ENCODE measurements around the gene CCDC89.
"Not testable (repeated sequence)": the region's sequence is repeated elsewhere in the genome, so short reads cannot be mapped to it uniquely, and the experiment has no call there.

Gene CCDC89

DNA sequence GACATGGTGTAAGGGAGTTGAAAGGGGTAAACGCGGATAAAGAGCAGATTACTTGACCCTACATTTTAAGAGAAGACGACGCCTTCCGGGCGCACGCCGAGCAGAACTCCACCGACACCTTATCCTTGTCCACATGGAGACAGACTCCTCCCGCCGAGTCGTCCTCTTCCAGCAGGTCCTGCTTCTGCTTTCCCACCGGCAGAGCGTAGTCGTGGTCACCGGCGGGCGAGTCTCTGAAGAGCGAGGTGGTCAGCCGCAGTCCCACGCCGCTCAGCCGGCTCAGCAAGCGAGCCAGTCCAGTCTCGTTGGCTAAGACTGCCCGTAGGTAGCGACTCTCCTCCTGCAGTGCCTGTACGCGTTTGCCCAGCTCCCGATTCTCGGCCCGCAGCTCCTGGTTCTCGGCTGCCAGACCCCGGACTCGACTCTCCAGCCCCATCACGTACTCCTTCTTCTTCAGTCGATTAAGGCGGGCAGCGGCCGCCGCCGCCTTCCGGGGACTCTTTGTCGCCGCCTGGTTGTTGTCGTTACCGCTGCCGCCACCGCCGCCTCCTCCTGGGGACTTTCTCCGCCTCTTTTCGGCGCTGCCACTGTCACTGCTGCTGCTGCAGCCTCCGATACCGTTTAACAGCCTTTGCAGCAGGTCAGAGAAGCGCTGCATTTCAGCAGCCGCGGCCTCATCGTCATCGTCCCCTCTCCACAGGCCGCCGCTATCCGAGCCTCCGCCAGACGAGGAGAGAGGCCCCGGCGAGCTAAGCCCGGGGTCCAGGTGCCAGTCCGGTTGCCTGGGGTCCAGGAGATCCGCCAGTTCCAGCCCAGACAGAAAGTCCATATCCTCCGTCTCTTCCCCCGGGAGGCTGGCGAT, 22.0 kb downstream of the CCDC89 start:
- peak overlapping the region; percentile 87 for H3K27ac ChIP-seq (ENCODE audit: low read length)
- no peaks in the 10 kb centered on the region for H3K27me3 ChIP-seq (ENCODE audit: control insufficient read depth, insufficient read depth, low read length)
- peaks cover 6% of the 10 kb centered on the region for H3K4me1 ChIP-seq (ENCODE audit: control insufficient read depth, low read depth, low read length)
- peak overlapping the region; percentile 99 for H3K9ac ChIP-seq (ENCODE audit: low read length)
- H3K36me3 ChIP-seq (ENCODE audit: control insufficient read depth, low read depth, low read length): peaks cover 38% of the 10 kb centered on the region
- no peaks in the 10 kb centered on the region for H3K9me3 ChIP-seq (ENCODE audit: control insufficient read depth, low read depth, low read length)
- peak overlapping the region; percentile 90 for H3K4me3 ChIP-seq (ENCODE audit: low read length)

DNA sequence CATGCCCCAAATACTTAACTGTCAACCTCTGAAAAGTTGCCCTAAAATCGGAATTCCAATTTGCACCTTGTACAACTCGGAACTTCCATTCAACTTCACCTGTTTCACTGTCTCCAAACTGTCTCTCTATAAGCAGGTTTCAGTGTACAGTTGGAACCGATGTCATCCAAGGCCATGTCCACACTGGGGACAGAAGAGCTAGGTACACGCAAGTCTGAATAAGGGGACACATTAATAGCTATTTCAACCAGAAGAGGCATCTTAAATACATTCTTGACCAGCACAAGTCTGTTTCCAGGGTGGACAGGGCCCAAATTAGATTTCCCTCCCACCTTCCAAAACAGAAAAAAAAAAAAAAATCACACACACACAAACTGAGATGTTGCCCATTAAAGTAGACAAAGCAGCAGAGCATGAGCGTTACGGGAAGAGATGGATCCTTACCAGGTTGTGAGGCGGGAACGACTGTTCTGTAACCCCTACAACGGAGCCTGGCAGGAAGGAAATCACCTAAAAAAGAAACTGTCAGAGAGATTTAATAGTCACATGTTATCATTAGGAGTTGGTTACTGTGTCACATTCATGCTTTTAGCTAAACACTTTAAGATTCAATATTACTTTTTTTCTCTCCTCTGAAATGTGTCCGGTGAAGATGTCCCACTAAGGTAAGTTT, 22.8 kb downstream of the CCDC89 start:
- H3K36me3 ChIP-seq (ENCODE audit: control insufficient read depth, low read depth, low read length): peaks cover 45% of the 10 kb centered on the region
- H3K27me3 ChIP-seq (ENCODE audit: control insufficient read depth, insufficient read depth, low read length): no peaks in the 10 kb centered on the region
- peak overlapping the region; percentile 90 for H3K4me3 ChIP-seq (ENCODE audit: low read length)
- peak overlapping the region; percentile 99 for H3K9ac ChIP-seq (ENCODE audit: low read length)
- no peak overlapping the region for H3K27ac ChIP-seq (ENCODE audit: low read length)
- H3K4me1 ChIP-seq (ENCODE audit: control insufficient read depth, low read depth, low read length): peaks cover 6% of the 10 kb centered on the region
- no peaks in the 10 kb centered on the region for H3K9me3 ChIP-seq (ENCODE audit: control insufficient read depth, low read depth, low read length)

DNA sequence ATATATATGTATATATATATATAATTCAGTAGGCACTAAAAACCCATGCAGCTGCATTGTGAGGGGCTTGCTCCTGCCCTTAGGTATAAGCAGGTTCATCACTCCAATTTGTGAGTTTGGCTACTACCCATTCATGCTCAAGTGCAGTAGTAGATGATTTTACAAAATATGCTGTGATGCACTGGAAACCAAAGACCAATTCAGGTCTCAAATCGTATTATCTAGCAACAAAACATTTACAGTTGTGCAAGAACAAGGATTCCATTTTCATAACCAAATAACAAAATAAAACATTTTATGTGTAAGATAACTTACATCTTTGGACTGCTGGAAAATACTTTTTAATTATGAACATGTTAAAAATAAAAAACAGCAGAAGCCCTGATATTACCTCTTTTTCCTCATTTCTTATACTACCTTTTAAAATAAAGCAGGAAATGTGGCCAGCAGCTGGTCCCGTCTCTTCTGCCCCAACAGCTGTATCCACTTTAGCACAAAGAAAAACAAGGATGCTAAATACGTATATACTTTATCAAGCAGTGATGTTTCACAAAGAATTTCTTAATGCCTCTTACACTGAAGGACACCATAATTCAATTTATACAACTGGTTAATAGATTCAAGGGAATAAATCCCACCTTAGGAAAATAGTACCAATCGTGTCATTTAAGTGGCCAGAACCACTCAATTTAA, 23.9 kb downstream of the CCDC89 start:
- Histone ChIP-seq H3K9ac (ENCODE audit: low read length) (peak overlapping the region; percentile 99), H3K27me3 (ENCODE audit: control insufficient read depth, insufficient read depth, low read length) (no peaks in the 10 kb centered on the region), H3K4me1 (ENCODE audit: control insufficient read depth, low read depth, low read length) (peaks cover 6% of the 10 kb centered on the region), H3K36me3 (ENCODE audit: control insufficient read depth, low read depth, low read length) (peaks cover 56% of the 10 kb centered on the region), H3K4me3 (ENCODE audit: low read length) (peak overlapping the region; percentile 90), H3K9me3 (ENCODE audit: control insufficient read depth, low read depth, low read length) (no peaks in the 10 kb centered on the region), H3K27ac (ENCODE audit: low read length) (no peak overlapping the region)

DNA sequence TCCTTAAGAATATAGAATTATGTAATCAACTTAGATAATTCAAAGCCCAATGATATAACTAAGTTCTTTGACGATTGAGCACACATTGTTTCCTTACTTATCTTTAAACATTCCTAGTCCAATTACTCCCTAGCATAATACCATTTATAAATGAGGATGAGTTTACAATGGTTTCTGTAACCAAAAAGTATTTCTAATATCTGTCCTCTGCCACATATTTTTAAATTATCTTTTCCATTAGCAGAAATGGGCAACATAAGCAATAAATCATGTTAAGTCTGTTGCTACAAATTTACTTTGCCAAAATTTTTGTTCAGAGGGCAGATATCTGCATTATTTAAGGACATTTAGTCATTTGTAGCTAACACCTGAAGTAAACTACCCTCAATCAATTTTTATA, 27.8 kb downstream of the CCDC89 start:
- H3K4me3 ChIP-seq (ENCODE audit: low read length): no peak overlapping the region
- no peaks in the 10 kb centered on the region for H3K27me3 ChIP-seq (ENCODE audit: control insufficient read depth, insufficient read depth, low read length)
- no peaks in the 10 kb centered on the region for H3K9me3 ChIP-seq (ENCODE audit: control insufficient read depth, low read depth, low read length)
- H3K36me3 ChIP-seq (ENCODE audit: control insufficient read depth, low read depth, low read length): peaks cover 74% of the 10 kb centered on the region
- no peaks in the 10 kb centered on the region for H3K4me1 ChIP-seq (ENCODE audit: control insufficient read depth, low read depth, low read length)
- H3K27ac ChIP-seq (ENCODE audit: low read length): no peak overlapping the region
- no peak overlapping the region for H3K9ac ChIP-seq (ENCODE audit: low read length)

DNA sequence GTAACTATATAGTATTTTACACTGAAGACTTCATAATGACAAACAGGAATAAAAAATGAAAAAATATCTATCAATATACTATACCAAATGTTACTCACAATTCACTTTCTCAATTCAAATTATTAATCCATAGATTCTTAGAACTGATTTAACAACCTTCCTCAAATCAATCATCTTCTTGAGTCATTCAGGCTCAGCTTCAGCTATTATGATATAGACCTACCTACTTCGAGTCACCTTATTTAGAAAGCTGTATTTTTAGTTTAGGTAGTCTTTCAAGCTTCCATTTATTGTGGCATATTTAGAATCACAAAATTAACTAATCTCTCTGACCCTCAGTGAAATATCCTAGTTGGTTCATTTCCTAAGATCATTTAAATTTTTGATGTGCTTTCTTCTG, 29.2 kb downstream of the CCDC89 start:
- Histone ChIP-seq H3K27ac (ENCODE audit: low read length) (no peak overlapping the region), H3K36me3 (ENCODE audit: control insufficient read depth, low read depth, low read length) (peaks cover 67% of the 10 kb centered on the region), H3K4me1 (ENCODE audit: control insufficient read depth, low read depth, low read length) (no peaks in the 10 kb centered on the region)

DNA sequence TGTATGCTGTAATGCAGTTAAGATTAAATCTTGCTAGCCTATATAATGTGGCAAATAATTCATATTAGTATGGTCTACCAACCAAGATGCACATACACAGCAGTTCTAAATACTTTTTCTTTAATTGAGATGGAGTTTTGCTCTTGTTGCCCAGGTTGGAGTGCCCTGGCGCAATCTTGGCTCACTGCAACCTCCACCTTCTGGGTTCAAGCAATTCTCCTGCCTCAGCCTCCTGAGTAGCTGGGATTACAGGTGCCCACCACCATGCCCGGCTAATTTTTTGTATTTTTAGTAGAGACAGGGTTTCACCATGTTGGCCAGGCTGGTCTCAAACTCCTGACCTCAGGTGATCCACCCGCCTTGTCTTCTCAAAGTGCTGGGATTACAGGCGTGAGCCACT, 31.7 kb downstream of the CCDC89 start:
- not testable (repeated sequence) for H3K4me1 ChIP-seq (ENCODE audit: control insufficient read depth, low read depth, low read length); H3K9me3 ChIP-seq (ENCODE audit: control insufficient read depth, low read depth, low read length); H3K27me3 ChIP-seq (ENCODE audit: control insufficient read depth, insufficient read depth, low read length); H3K9ac ChIP-seq (ENCODE audit: low read length); H3K27ac ChIP-seq (ENCODE audit: low read length); H3K4me3 ChIP-seq (ENCODE audit: low read length)
- peaks cover 49% of the 10 kb centered on the region for H3K36me3 ChIP-seq (ENCODE audit: control insufficient read depth, low read depth, low read length)

More for the DNA sequence above, 29.2 kb downstream of the CCDC89 start:
- no peak overlapping the region for H3K9ac ChIP-seq (ENCODE audit: low read length)
- H3K4me3 ChIP-seq (ENCODE audit: low read length): no peak overlapping the region
- no peaks in the 10 kb centered on the region for H3K9me3 ChIP-seq (ENCODE audit: control insufficient read depth, low read depth, low read length)
- H3K27me3 ChIP-seq (ENCODE audit: control insufficient read depth, insufficient read depth, low read length): no peaks in the 10 kb centered on the region

DNA sequence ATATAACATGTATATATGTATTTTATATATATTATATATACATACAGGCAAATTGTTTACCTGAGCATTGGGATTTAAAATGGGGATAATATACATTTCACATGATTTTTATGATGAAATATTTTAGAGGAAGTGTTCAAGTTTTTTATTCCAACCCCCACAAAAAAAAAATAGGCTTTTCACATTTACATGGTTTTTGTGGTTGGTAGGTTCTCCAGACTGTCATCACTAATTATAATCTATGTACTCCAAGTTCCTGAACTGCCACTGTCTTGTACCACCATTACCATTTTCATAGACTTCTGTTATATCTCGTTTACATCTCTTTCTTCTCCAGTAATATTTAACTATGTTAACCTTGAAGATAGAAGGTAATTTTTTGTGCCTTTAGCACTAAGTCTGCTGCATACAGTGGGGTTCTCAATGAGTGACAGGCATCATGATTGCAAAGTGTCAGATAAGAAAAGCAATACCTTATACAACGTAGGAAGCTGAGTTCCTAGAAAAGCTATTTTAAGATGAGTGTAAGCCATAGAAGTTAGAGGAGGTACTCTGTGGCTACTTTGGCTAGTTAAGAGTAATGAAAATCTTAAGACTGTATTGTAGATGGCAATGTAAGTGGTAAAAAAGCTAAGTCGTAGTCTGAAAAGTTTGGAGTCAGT, 33.1 kb downstream of the CCDC89 start:
- peaks cover 35% of the 10 kb centered on the region for H3K36me3 ChIP-seq (ENCODE audit: control insufficient read depth, low read depth, low read length)
- no peaks in the 10 kb centered on the region for H3K27me3 ChIP-seq (ENCODE audit: control insufficient read depth, insufficient read depth, low read length)
- peaks cover 6% of the 10 kb centered on the region for H3K4me1 ChIP-seq (ENCODE audit: control insufficient read depth, low read depth, low read length)
- H3K27ac ChIP-seq (ENCODE audit: low read length): no peak overlapping the region
- H3K4me3 ChIP-seq (ENCODE audit: low read length): no peak overlapping the region
- H3K9ac ChIP-seq (ENCODE audit: low read length): no peak overlapping the region
- no peaks in the 10 kb centered on the region for H3K9me3 ChIP-seq (ENCODE audit: control insufficient read depth, low read depth, low read length)

DNA sequence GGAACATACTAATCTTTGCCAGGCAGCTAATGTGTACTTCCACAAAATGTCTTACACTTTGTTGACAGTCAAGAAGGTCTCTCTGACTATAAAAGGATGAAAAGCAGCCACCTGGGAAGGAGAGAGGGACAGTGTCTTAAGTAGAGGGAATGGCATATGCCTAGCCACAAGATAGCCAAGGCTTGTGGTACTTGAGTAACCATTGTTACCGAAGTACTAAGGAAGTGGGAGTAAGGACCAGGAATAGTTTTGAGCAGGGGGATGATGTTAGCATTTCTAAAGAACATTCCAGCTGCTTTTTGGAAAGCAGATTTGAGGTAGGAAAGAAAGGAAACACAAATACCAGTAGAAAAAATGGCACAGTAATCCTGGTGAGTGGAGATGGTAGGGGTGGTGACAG, 34.9 kb downstream of the CCDC89 start:
- Histone ChIP-seq H3K27ac (ENCODE audit: low read length) (no peak overlapping the region), H3K4me3 (ENCODE audit: low read length) (no peak overlapping the region), H3K9me3 (ENCODE audit: control insufficient read depth, low read depth, low read length) (no peaks in the 10 kb centered on the region), H3K4me1 (ENCODE audit: control insufficient read depth, low read depth, low read length) (peaks cover 6% of the 10 kb centered on the region), H3K27me3 (ENCODE audit: control insufficient read depth, insufficient read depth, low read length) (no peaks in the 10 kb centered on the region), H3K9ac (ENCODE audit: low read length) (no peak overlapping the region), H3K36me3 (ENCODE audit: control insufficient read depth, low read depth, low read length) (peaks cover 17% of the 10 kb centered on the region)

DNA sequence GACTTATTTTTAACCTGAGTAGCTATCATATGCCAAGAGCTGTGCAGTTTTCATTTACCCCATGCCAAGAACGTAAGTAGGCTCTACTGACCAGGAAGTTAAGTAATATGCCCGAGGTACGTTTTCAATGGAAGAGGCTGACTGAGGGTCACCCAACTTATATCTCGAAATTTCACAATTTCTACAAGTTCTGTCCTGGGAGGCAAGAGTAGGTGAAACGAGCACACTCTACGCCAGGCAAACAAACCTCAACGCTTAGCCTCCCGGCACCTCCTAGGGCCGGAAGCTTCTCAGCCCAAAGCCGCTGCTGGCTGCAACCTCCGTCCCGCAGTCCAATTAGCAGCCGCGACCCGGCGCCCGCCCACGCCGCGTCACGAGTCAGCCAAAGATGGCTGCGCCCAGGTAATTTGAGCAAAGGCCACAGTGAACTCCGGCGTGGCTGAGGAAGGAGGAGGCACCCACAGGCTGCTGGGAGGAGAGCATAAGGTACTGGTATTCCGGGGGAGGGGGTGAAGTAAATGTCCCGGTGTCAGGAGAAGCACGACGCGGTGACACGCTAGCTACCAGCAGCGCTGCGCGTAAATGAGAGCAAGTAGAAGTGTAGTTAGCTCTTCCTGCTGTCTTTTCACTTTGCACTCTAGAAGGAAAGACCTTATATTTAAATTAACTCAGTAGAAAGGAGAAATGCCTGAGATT, 38.2 kb downstream of the CCDC89 start, which contains the start of gene TMEM126A:
TSS of gene TMEM126A (plus strand) at position 364 of the 696 bp plus-strand sequence. CDS start 2,289 bp downstream, outside the sequence.
- H3K9me3 ChIP-seq (ENCODE audit: control insufficient read depth, low read depth, low read length): no peaks in the 10 kb centered on the region
- H3K4me1 ChIP-seq (ENCODE audit: control insufficient read depth, low read depth, low read length): peaks cover 6% of the 10 kb centered on the region
- peaks cover 5% of the 10 kb centered on the region for H3K36me3 ChIP-seq (ENCODE audit: control insufficient read depth, low read depth, low read length)
- peak within 1 kb of the TSS; percentile 85 for H3K9ac ChIP-seq (ENCODE audit: low read length)
- H3K27ac ChIP-seq (ENCODE audit: low read length): peak within 1 kb of the TSS; percentile 92
- no peaks in the 10 kb centered on the region for H3K27me3 ChIP-seq (ENCODE audit: control insufficient read depth, insufficient read depth, low read length)
- H3K4me3 ChIP-seq (ENCODE audit: low read length): peak within 1 kb of the TSS; percentile 95

DNA sequence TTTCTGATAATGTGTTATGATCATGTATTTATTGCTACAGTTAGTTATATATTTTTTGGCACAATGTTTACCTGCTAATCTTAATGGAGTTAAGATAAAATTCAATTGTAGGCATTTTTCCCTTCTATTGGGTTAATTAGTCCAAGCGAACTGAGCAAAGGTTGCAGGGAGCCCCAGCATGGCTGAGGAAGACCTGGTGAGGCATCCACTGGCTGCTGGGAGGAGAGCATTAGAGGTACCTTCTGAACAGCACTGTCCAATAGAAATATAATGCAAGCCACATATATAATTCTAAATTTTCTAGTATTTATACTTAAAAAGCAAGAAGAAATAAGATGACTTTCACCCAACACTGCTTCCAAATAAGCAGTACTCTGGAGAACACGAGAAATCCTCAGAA, 38.9 kb downstream of the CCDC89 start:
- Histone ChIP-seq H3K9me3 (ENCODE audit: control insufficient read depth, low read depth, low read length) (no peaks in the 10 kb centered on the region), H3K4me3 (ENCODE audit: low read length) (peak overlapping the region; percentile 95), H3K36me3 (ENCODE audit: control insufficient read depth, low read depth, low read length) (peaks cover 5% of the 10 kb centered on the region), H3K27me3 (ENCODE audit: control insufficient read depth, insufficient read depth, low read length) (no peaks in the 10 kb centered on the region), H3K27ac (ENCODE audit: low read length) (peak overlapping the region; percentile 92), H3K9ac (ENCODE audit: low read length) (peak overlapping the region; percentile 85), H3K4me1 (ENCODE audit: control insufficient read depth, low read depth, low read length) (peaks cover 6% of the 10 kb centered on the region)

Data from iPS-18a (cell line).